CD4-positive, CD25-positive, alpha-beta regulatory T cell (primary cell): ENCODE measurements around the gene SREBF2. TPM values are rescaled to one million over a fixed set of nuclear protein-coding genes. Genes with fewer than 3 reads are reported as not detected.

Source experiments
- ATAC-seq, 2 donors: fragments of 150-1000 bp; cut with Tn5 transposase; one replicate each; pipeline ENCODE4 v1.10.0; 2021; ENCODE audit warnings: low read depth in 2 of 2, moderate number of reproducible peaks in 2 of 2, moderate library complexity in 1 of 2
- DNase-seq, 3 donors: peaks; one replicate each; pipeline versions ENCODE4 v3.0.0 to v3.0.0-alpha.2; 2012 to 2022; ENCODE audit warnings: mixed read lengths in 1 of 3
- H3K27ac ChIP-seq: one replicate; pipeline ENCODE4 v1.7.0; 2013; ENCODE audit warnings: mild to moderate bottlenecking, low read length; ENCODE audit not compliant: insufficient read depth, poor library complexity, severe bottlenecking
- H3K27me3 ChIP-seq: one replicate; pipeline ENCODE4 v1.7.0; 2013; ENCODE audit warnings: low read length; ENCODE audit not compliant: control insufficient read depth, insufficient read depth
- H3K36me3 ChIP-seq: one replicate; pipeline ENCODE4 v1.7.0; 2013; ENCODE audit warnings: mild to moderate bottlenecking, low read length, moderate library complexity; ENCODE audit not compliant: control insufficient read depth, insufficient read depth
- H3K4me1 ChIP-seq: 2 replicates; pipeline ENCODE4 v1.7.0; 2013; ENCODE audit warnings: mild to moderate bottlenecking, low read length; ENCODE audit not compliant: insufficient read depth, control insufficient read depth, poor library complexity, severe bottlenecking
- H3K4me3 ChIP-seq: one replicate; pipeline ENCODE4 v1.7.0; 2013; ENCODE audit warnings: low read depth, mild to moderate bottlenecking, low read length, moderate library complexity
- H3K9me3 ChIP-seq, 2 experiments: 1 replicate in 1 of 2; 2 replicates in 1 of 2; pipeline ENCODE4 v1.7.0; 2013; ENCODE audit warnings: low read length in 2 of 2, mild to moderate bottlenecking in 1 of 2, moderate library complexity in 1 of 2; ENCODE audit not compliant: control insufficient read depth in 2 of 2
- H3K27ac Mint-ChIP-seq, 3 donors: one replicate each; pipeline ENCODE4 v1.8.0; 2020 to 2022; ENCODE audit warnings: mild to moderate bottlenecking in 3 of 3, mixed read lengths in 3 of 3, moderate library complexity in 2 of 3
- H3K27me3 Mint-ChIP-seq: one replicate; pipeline ENCODE4 v1.8.0; 2022; ENCODE audit warnings: mild to moderate bottlenecking, mixed read lengths
- H3K36me3 Mint-ChIP-seq: one replicate; pipeline ENCODE4 v1.8.0; 2020; ENCODE audit warnings: mixed read lengths
- H3K4me1 Mint-ChIP-seq, 4 donors: one replicate each; pipeline ENCODE4 v1.8.0; 2020 to 2022; ENCODE audit warnings: mixed read lengths in 4 of 4, mild to moderate bottlenecking in 1 of 4
- H3K4me3 Mint-ChIP-seq, 4 donors: one replicate each; pipeline ENCODE4 v1.8.0; 2020 to 2022; ENCODE audit warnings: mild to moderate bottlenecking in 4 of 4, mixed read lengths in 4 of 4, moderate library complexity in 3 of 4
- H3K9me3 Mint-ChIP-seq, 7 donors: one replicate each; pipeline ENCODE4 v1.8.0; 2020 to 2022; ENCODE audit warnings: mixed read lengths in 7 of 7, mild to moderate bottlenecking in 3 of 7, moderate library complexity in 2 of 7
- polyA plus RNA-seq, 4 donors: library from polyadenylated mRNA; unstranded; fragments of 300-500 nt; fragmentation: Illumina TruSeq; gene quantifications; one replicate each; pipeline ENCODE4 v1.2.3, GENCODE V29; 2021
- total RNA-seq: library from RNA; stranded (reverse); gene quantifications from one replicate; pipeline ENCODE4 v1.2.3, GENCODE V29; 2022

Gene SREBF2
- total and polyA plus RNA-seq, 5 donors from 2014 or later = 12.8 to 98.6 (median 13.8) TPM

DNA sequence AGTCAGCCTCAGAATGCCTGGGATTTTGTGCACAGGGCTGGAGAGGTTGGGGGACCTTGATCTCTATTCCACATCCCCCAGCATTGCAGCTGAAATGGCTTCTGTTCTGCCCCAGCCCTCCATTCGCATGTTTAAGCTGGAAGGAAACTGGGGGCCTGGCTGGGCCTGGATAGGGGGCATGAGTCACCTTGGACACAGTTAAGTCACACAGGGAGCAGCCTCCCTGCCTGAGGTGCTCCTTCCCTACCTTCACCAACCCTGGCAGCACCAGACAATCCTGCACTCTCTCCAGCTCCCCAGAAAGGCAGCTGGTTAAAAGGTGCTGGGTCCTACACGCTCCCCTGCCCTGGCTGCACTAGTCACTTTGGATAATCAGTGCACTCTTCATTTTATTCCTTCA is 119.8 kb downstream of the SREBF2 start:
- Histone ChIP-seq H3K4me1 (peaks cover 5% of the 10 kb centered on the region), H3K9me3 (no peaks in the 10 kb centered on the region), H3K27me3 (no peaks in the 10 kb centered on the region), H3K4me3 (no peak overlapping the region), H3K36me3 (no peaks in the 10 kb centered on the region), H3K27ac (no peak overlapping the region)
- Mint-ChIP-seq H3K9me3 (no peaks in the 10 kb centered on the region), H3K27me3 (no peaks in the 10 kb centered on the region), H3K4me3 (no peak overlapping the region), H3K27ac (no peak overlapping the region), H3K4me1 (peaks cover 0 to 5% (median 4%) of the 10 kb centered on the region in 4 donors), H3K36me3 (no peaks in the 10 kb centered on the region)
- ATAC-seq (no peak), DNase-seq (no peak)

Other genes starting within 250 kb of the SREBF2 start
- gene PMM1, start 243.3 kb upstream of the SREBF2 start, total RNA-seq = 37.4 TPM
- 10 to 100 TPM; 41.8 to 56.0 (median 49.3) TPM for gene PMM1, start 243.3 kb upstream of the SREBF2 start, polyA plus RNA-seq
- 30.5 TPM for gene DESI1, start 212.1 kb upstream of the SREBF2 start, total RNA-seq
- 10 to 100 TPM in 3 of 4 donors, 1 to 10 TPM in 1; 8.6 to 22.8 (median 15.5) TPM for gene DESI1, start 212.1 kb upstream of the SREBF2 start, polyA plus RNA-seq
- 167 TPM for gene XRCC6, start 211.8 kb upstream of the SREBF2 start, total RNA-seq
- gene XRCC6, start 211.8 kb upstream of the SREBF2 start, polyA plus RNA-seq = 100 to 1,000 TPM; 413 to 484 (median 460) TPM
- gene SNU13, start 144.2 kb upstream of the SREBF2 start, total RNA-seq = 159 TPM
- 100 to 1,000 TPM; 303 to 341 (median 316) TPM for gene SNU13, start 144.2 kb upstream of the SREBF2 start, polyA plus RNA-seq
- gene MEI1, start 133.6 kb upstream of the SREBF2 start, total RNA-seq = 106 TPM
- 100 to 1,000 TPM; 175 to 288 (median 253) TPM for gene MEI1, start 133.6 kb upstream of the SREBF2 start, polyA plus RNA-seq
- 21.1 TPM for gene CCDC134, start 32.4 kb upstream of the SREBF2 start, total RNA-seq
- gene CCDC134, start 32.4 kb upstream of the SREBF2 start, polyA plus RNA-seq = 1 to 10 TPM; 3.6 to 7.7 (median 5.3) TPM
- gene SHISA8, start 82.0 kb downstream of the SREBF2 start, total RNA-seq = 0.27 TPM
- gene SHISA8, start 82.0 kb downstream of the SREBF2 start, polyA plus RNA-seq = under 1 TPM in 1 of 4 donors, not detected in 3; 0.28 TPM
- gene TNFRSF13C, start 93.7 kb downstream of the SREBF2 start, total RNA-seq = 10.1 TPM
- 1 to 10 TPM; 1.2 to 3.6 (median 2.0) TPM for gene TNFRSF13C, start 93.7 kb downstream of the SREBF2 start, polyA plus RNA-seq
- gene CENPM, start 114.0 kb downstream of the SREBF2 start, total RNA-seq = 33.9 TPM
- gene CENPM, start 114.0 kb downstream of the SREBF2 start, polyA plus RNA-seq = 10 to 100 TPM; 52.9 to 75.7 (median 65.8) TPM
- 0.67 TPM for gene SEPTIN3, start 136.3 kb downstream of the SREBF2 start, total RNA-seq
- under 1 TPM in 3 of 4 donors, not detected in 1; 0.11 to 0.49 (median 0.39) TPM for gene SEPTIN3, start 136.3 kb downstream of the SREBF2 start, polyA plus RNA-seq
- gene WBP2NL, start 165.7 kb downstream of the SREBF2 start, total RNA-seq = 2.9 TPM
- 1 to 10 TPM in 1 of 4 donors, under 1 TPM in 3; 0.46 to 1.5 (median 0.62) TPM for gene WBP2NL, start 165.7 kb downstream of the SREBF2 start, polyA plus RNA-seq
- gene NAGA, start 237.7 kb downstream of the SREBF2 start, total RNA-seq = 12.7 TPM
- gene NAGA, start 237.7 kb downstream of the SREBF2 start, polyA plus RNA-seq = 10 to 100 TPM; 17.9 to 29.0 (median 26.0) TPM
- 1.8 TPM for gene PHETA2, start 241.1 kb downstream of the SREBF2 start, total RNA-seq
- 1 to 10 TPM; 1.5 to 2.6 (median 2.1) TPM for gene PHETA2, start 241.1 kb downstream of the SREBF2 start, polyA plus RNA-seq
- 77.0 TPM for gene SMDT1, start 246.6 kb downstream of the SREBF2 start, total RNA-seq
- gene SMDT1, start 246.6 kb downstream of the SREBF2 start, polyA plus RNA-seq = 100 to 1,000 TPM; 114 to 263 (median 154) TPM